Testis (tissue), 5 donors: Measurements from ENCODE around the gene OSM. TPM values are rescaled to one million over a fixed set of nuclear protein-coding genes. Genes with fewer than 3 reads are reported as not detected.

Experiments
- DNase-seq: peaks from one replicate; pipeline ENCODE4 v3.0.0-alpha.2; 2019
- H3K27ac ChIP-seq, 2 donors: fragments of 200-600 bp; sonication (generic); one replicate each; pipeline ENCODE4 v1.5.1; 2019
- H3K27me3 ChIP-seq: fragments of 200-600 bp; sonication (generic); one replicate; pipeline ENCODE4 v1.5.1; 2019
- H3K36me3 ChIP-seq: fragments of 200-600 bp; sonication (generic); one replicate; pipeline ENCODE4 v1.5.1; 2017; ENCODE audit warnings: low read depth; ENCODE audit errors: missing control alignments
- H3K4me1 ChIP-seq: fragments of 200-600 bp; sonication (generic); one replicate; pipeline ENCODE4 v1.5.1; 2019
- H3K4me3 ChIP-seq, 2 donors: fragments of 200-600 bp; sonication (generic); one replicate each; pipeline ENCODE4 v1.5.1; 2017 to 2019
- H3K9me3 ChIP-seq: fragments of 200-600 bp; sonication (generic); one replicate; pipeline ENCODE4 v1.5.1; 2017
- POLR2A ChIP-seq: fragments of 450-650 bp; IDR thresholded peaks from one replicate; pipeline ENCODE4 v1.6.1; 2017; ENCODE audit warnings: antibody characterized with exemption, mild to moderate bottlenecking, moderate library complexity
- WGBS, 2 donors: methylation state at CpG; one replicate each; pipeline ENCODE4 v1.1.5; 2018; 5-methylcytosine and 5-hydroxymethylcytosine counted together
- intact Hi-C: fragments of 100-400 bp; cut with DNase I; formaldehyde crosslinking; loops from one replicate; pipeline ENCODE4 v1.15.1; 2023; ENCODE audit warnings: low total_unique reads
- long read RNA-seq, 2 donors: transcript quantifications; one replicate each; lab custom pipeline, GENCODE V29; 2026
- polyA plus RNA-seq: library from polyadenylated mRNA; stranded (reverse); fragments of 350-450 nt; fragmentation: Illumina TruSeq; extraction: RNeasy Lipid Tissue Mini Kit (QIAGEN cat#74804); gene quantifications from one replicate; pipeline ENCODE4 v1.2.3, GENCODE V29; 2014; ENCODE audit warnings: low read depth, low replicate concordance; ENCODE audit not compliant: insufficient read depth
- total RNA-seq, 2 donors: library from RNA; depleted of rRNA; stranded (reverse); fragments of >200 nt; gene quantifications; one replicate each; pipeline ENCODE4 v1.2.3, GENCODE V29; 2016
- TF ChIP-seq, protein P1 (sequence below), 3 experiments: fragments of 450-650 bp in 2 of 3; fragments of 200-600 bp in 1 of 3; sonication (generic) in 1 of 3; IDR thresholded peaks; one replicate each; pipeline ENCODE4 v1.5.1; 2016 to 2019; ENCODE audit warnings: antibody characterized with exemption in 3 of 3, mild to moderate bottlenecking in 2 of 3, moderate library complexity in 1 of 3

The OSM gene
- total RNA-seq (1 to 10 TPM in 1 of 2 donors, not detected in 1; 1.6 TPM), polyA plus RNA-seq (0.69 TPM)
- long read RNA-seq, donor 1, result 0 reads
- long read RNA-seq, donor 2, result 0 reads

DNA sequence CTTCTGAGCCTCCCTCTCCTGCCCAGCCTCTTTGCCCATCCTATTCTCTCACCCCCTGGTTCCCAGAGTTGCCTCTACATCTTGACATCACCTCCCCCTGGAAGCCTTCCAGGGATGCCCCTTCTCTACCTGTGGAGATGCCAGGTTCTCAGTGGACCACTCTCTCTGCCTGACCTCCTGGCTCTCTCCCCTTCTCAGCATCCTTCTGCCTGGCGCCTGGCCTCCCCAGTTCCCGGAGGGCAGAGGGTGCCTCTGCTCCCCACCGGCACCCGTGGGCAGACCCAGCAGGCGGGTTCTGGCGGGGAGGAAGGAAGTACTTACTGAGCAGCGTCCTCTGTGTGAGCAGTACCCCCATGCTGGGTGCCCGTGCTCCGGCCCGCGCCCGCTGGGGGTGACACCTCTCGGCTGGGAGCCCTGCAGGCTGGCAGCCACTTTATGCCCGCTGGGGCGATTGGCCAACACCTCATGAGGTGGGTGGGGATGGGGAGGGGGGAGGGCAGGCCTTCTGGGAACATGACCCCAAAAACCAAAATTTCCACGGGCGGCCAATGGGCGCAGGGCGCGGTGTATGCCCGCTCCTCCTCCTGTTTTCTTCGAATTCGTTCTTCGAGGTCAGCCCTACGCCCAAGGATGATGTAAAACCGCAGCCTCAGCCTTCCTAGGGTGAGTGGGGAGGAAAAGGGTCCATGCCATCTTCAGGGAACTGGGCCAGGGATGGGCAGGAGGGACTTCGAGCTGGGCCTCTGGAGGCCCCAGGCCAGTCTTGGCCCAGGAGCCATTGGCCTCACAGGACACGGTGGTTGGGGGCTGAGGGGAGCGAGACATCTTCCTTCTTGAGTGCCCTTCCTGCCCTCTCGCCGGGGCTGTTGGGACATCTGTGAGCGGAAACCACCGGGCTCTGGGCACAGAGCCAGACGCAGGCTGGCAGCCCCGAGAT, at the start of gene OSM:
Gene OSM, minus strand, starts transcription at position 407 of the 937 bp plus-strand sequence. Its CDS starts 52 bp downstream, at position 355.
- no peaks in the 10 kb centered on the region for H3K9me3 ChIP-seq
- H3K27ac ChIP-seq, result no peak within 1 kb of the TSS
- intact Hi-C loops, result loop anchor here (10.0 kb wide), 1 partner anchor 562 kb away; no protein-coding TSS in a partner anchor
- no peaks in the 10 kb centered on the region for H3K27me3 ChIP-seq
- peak; percentile 49 for DNase-seq
- TF ChIP-seq, protein P1, sequence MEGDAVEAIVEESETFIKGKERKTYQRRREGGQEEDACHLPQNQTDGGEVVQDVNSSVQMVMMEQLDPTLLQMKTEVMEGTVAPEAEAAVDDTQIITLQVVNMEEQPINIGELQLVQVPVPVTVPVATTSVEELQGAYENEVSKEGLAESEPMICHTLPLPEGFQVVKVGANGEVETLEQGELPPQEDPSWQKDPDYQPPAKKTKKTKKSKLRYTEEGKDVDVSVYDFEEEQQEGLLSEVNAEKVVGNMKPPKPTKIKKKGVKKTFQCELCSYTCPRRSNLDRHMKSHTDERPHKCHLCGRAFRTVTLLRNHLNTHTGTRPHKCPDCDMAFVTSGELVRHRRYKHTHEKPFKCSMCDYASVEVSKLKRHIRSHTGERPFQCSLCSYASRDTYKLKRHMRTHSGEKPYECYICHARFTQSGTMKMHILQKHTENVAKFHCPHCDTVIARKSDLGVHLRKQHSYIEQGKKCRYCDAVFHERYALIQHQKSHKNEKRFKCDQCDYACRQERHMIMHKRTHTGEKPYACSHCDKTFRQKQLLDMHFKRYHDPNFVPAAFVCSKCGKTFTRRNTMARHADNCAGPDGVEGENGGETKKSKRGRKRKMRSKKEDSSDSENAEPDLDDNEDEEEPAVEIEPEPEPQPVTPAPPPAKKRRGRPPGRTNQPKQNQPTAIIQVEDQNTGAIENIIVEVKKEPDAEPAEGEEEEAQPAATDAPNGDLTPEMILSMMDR (IDR thresholded peaks at IDR 0.05), result no peak
- TF ChIP-seq POLR2A, result no peak
- WGBS, 2 donors, result 88 to 91% methylated on average over 22 to 35 of the region's 35 CpGs
- no peaks in the 10 kb centered on the region for H3K36me3 ChIP-seq
- peaks cover 4% of the 10 kb centered on the region for H3K4me1 ChIP-seq
- H3K4me3 ChIP-seq, result peak within 1 kb of the TSS in 1 of 2 donors; percentile 7

DNA sequence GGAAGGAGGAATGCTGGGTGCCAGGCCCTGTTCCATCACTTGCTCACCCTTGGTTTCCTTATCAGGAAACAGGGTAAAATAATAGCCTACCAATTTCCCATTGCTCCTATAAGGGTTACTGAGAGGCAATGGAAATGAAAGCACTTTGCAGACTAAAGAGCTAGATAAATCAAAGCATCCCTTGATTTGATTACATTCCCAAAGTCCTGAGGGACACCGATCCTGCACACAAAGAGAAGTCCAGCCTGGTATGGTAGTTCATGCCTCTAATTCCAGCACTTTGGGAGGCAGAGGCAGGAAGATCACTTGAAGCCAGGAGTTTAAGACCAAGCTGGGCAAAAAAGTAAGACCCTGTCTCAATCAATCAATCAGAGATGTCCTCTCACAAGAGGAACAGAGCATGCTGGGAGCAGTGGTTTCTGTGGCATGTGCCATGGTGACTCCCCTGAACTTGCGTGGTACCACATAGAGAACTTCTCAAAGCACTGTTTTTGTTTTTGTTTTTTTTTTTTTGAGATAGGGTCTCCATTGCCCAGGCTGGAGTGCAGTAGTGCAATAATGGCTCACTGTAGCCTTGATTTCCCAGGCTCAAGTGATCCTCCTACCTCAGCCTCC, 49.4 kb upstream of the OSM start:
- intact Hi-C loops, result no loop called here
- H3K36me3 ChIP-seq, result no peaks in the 10 kb centered on the region
- no peak overlapping the region for H3K27ac ChIP-seq
- no peak for DNase-seq
- H3K4me1 ChIP-seq, result peaks cover 62% of the 10 kb centered on the region
- no peak for TF ChIP-seq POLR2A
- TF ChIP-seq, protein P1 (IDR thresholded peaks at IDR 0.05), result no peak
- H3K27me3 ChIP-seq, result no peaks in the 10 kb centered on the region
- 89 to 94% methylated on average over 2 of the region's 2 CpGs for WGBS, 2 donors
- H3K9me3 ChIP-seq, result no peaks in the 10 kb centered on the region
- H3K4me3 ChIP-seq, result no peak overlapping the region

DNA sequence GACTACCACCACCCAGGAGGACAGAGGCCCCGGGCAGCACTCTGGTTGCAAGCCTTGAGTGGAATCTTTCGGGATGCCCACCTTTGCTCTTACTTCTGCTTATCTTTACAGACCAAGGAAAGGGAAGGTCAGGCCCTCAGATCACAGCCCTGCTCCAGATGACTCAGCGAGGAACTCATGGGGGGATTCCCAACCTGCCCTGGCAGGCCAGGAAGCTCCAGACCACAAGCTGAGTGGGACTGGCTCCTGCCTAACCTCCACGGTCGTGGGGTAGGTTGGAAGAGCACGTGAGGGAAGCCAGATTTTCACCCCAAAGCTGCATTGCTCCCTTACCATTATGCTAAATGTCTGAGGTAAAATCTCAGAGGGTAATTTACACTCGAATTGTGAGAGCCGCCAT, 48.3 kb upstream of the OSM start:
- 84 to 92% methylated on average over 8 of the region's 8 CpGs for WGBS, 2 donors
- Histone ChIP-seq H3K9me3 (no peaks in the 10 kb centered on the region), H3K27me3 (no peaks in the 10 kb centered on the region), H3K36me3 (no peaks in the 10 kb centered on the region), H3K4me1 (peaks cover 67% of the 10 kb centered on the region), H3K27ac (no peak overlapping the region), H3K4me3 (no peak overlapping the region)
- TF ChIP-seq POLR2A, result no peak
- TF ChIP-seq, protein P1 (IDR thresholded peaks at IDR 0.05), result no peak
- no peak for DNase-seq
- intact Hi-C loops, result no loop called here

DNA sequence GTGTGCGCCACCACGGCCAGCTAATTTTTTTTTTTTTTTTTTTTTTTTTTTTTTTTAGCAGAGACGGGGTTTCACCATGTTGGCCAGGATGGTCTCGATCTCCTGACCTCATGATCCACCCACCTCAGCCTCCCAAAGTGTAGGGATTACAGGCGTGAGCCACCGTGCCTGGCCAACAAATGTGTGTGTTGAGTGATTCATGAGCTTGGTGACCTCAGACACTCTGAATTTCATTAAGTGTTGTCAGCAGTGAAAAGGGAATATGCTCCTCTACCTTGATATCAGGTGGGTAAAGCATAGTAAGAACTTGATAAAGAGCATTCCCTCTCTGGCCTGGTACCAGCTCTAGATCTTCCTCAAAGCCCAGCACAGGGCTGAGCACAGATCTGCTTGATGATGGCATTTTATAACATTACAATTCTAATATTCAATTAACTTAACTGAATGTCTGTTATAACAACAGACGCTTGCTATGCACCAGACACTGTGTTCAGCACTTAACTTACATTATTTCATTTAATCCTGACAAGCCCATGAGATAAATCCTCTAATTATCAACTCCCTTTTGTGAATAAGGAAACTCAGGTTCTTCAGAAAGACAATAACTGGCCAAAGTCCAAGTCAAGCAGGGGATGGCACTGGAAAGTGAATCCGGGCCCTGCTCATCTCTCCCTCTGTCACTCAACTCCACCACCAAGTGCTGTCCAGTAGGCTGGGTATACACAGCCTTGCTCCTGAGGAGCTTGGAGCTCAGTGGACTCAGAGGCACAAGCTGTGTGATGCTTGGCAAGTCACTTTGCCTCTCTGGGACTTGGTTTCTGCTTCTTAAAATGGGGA, 47.1 kb upstream of the OSM start:
- Histone ChIP-seq H3K9me3 (no peaks in the 10 kb centered on the region), H3K4me1 (peaks cover 70% of the 10 kb centered on the region), H3K27me3 (no peaks in the 10 kb centered on the region), H3K27ac (no peak overlapping the region), H3K36me3 (no peaks in the 10 kb centered on the region), H3K4me3 (no peak overlapping the region)
- TF ChIP-seq, protein P1 (IDR thresholded peaks at IDR 0.05), result no peak
- TF ChIP-seq POLR2A, result no peak
- WGBS, 2 donors, result 85 to 86% methylated on average over 8 of the region's 8 CpGs
- DNase-seq, result no peak
- intact Hi-C loops, result no loop called here
